ENCODE measurements around the gene CNTNAP5. TPM values are rescaled to one million over a fixed set of nuclear protein-coding genes. Genes with fewer than 3 reads are reported as not detected.

The CNTNAP5 gene
- total and polyA plus RNA-seq, 8 donors = 0.03 to 0.29 (median 0.10) TPM; not detected in 4

- ATAC-seq = no peak
- intact Hi-C loops (cut with DNase I) = no loop called here
- H3K4me3 ChIP-seq = no peak overlapping the region
- H3K4me1 ChIP-seq = no peaks in the 10 kb centered on the region
- no peak for DNase-seq
- no peaks in the 10 kb centered on the region for H3K9me3 ChIP-seq
- no peak overlapping the region for H3K27ac ChIP-seq
- no peaks in the 10 kb centered on the region for H3K27me3 ChIP-seq
- no peaks in the 10 kb centered on the region for H3K36me3 ChIP-seq
- TF ChIP-seq, protein P1, sequence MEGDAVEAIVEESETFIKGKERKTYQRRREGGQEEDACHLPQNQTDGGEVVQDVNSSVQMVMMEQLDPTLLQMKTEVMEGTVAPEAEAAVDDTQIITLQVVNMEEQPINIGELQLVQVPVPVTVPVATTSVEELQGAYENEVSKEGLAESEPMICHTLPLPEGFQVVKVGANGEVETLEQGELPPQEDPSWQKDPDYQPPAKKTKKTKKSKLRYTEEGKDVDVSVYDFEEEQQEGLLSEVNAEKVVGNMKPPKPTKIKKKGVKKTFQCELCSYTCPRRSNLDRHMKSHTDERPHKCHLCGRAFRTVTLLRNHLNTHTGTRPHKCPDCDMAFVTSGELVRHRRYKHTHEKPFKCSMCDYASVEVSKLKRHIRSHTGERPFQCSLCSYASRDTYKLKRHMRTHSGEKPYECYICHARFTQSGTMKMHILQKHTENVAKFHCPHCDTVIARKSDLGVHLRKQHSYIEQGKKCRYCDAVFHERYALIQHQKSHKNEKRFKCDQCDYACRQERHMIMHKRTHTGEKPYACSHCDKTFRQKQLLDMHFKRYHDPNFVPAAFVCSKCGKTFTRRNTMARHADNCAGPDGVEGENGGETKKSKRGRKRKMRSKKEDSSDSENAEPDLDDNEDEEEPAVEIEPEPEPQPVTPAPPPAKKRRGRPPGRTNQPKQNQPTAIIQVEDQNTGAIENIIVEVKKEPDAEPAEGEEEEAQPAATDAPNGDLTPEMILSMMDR (IDR thresholded peaks at IDR 0.05) = no peak
Measured at GRCh38 chr2:124001696-124002430, 23.2 kb upstream of the CNTNAP5 start.

DNA sequence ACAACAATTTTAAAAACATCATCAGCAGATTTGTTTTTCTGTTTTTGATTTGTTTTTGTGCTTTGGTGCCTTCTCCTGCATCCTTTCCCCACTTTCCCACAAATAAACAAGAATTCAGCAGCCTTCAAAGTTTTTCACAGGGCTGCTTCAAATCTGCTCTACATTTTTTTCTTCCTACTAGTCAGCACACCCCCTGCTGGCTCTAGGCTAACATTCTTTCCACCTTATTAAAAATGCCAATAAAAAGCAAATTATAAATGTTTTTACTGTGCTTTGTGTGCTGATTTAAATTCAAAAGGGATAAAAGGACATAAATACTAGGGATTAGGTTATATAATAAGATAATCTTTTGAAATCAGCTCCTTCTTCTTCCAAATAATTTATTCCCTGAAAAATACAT, 6.2 kb upstream of the CNTNAP5 start:
- no peaks in the 10 kb centered on the region for H3K9me3 ChIP-seq
- DNase-seq (no peak), ATAC-seq (no peak)
- H3K4me3 ChIP-seq = no peak overlapping the region
- H3K27me3 ChIP-seq = peaks cover under 1 to 15% of the 10 kb centered on the region in 2 donors
- H3K4me1 ChIP-seq = no peaks in the 10 kb centered on the region
- TF ChIP-seq, protein P1 (IDR thresholded peaks at IDR 0.05) = no peak
- intact Hi-C loops (cut with DNase I) = no loop called here
- H3K36me3 ChIP-seq = no peaks in the 10 kb centered on the region
- no peak overlapping the region for H3K27ac ChIP-seq

DNA sequence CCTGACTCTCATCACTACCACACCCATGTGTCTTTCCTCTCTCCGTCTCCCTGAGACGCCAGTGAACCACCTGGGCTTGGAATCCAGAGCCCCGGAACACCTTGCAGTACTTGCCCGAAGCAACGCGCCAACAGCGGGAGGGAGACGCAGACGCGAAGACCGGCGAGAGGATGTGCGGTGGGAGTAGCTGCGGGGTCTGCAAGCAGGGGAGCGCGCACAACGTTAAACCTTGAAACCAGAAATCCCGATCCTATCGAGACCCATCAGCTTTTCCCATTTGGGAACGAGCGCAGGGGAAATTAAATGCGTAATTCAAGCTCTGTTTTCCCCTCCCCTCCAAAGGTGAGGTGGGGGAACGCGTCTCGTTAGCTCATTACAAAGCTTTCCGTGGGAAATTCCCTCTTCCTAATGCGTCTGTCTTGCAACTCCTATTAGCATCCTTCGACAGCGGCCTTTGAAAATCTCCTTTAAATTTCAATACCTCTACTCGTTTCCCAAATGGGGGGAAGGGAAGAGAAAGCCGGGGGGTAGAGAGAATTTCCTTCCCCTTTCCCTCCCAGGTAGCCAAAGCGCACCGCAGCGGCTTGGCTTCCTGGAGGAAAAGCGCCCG, 421 bp upstream of the CNTNAP5 start:
- H3K27ac ChIP-seq = no peak overlapping the region
- intact Hi-C loops (cut with DNase I) = no loop called here
- H3K4me3 ChIP-seq = no peak overlapping the region
- no peaks in the 10 kb centered on the region for H3K9me3 ChIP-seq
- peaks cover 15 to 46% of the 10 kb centered on the region in 2 donors for H3K27me3 ChIP-seq
- peak in 1 of 4 donors; percentile 53 for DNase-seq
- no peaks in the 10 kb centered on the region for H3K4me1 ChIP-seq
- TF ChIP-seq, protein P1 (IDR thresholded peaks at IDR 0.05) = no peak
- no peaks in the 10 kb centered on the region for H3K36me3 ChIP-seq
- no peak for ATAC-seq

- intact Hi-C loops (cut with DNase I) = no loop called here
- TF ChIP-seq, protein P1 (IDR thresholded peaks at IDR 0.05) = no peak
- H3K27ac ChIP-seq = no peak overlapping the region
- ATAC-seq = no peak
- H3K9me3 ChIP-seq = no peaks in the 10 kb centered on the region
- no peaks in the 10 kb centered on the region for H3K36me3 ChIP-seq
- no peak overlapping the region for H3K4me3 ChIP-seq
- DNase-seq = no peak
- H3K4me1 ChIP-seq = no peaks in the 10 kb centered on the region
- peaks cover 15 to 46% of the 10 kb centered on the region in 2 donors for H3K27me3 ChIP-seq
Measured at GRCh38 chr2:124025891-124026434, 876 bp downstream of the CNTNAP5 start.

- intact Hi-C loops (cut with DNase I) = no loop called here
- H3K27ac ChIP-seq = no peak overlapping the region
Measured at GRCh38 chr2:124026503-124026902, 1.4 kb downstream of the CNTNAP5 start.

More at GRCh38 chr2:124026503-124026902, 1.4 kb downstream of the CNTNAP5 start:
- H3K9me3 ChIP-seq = no peaks in the 10 kb centered on the region
- H3K27me3 ChIP-seq = peaks cover 15 to 46% of the 10 kb centered on the region in 2 donors
- ATAC-seq (no peak), DNase-seq (no peak)
- TF ChIP-seq, protein P1 (IDR thresholded peaks at IDR 0.05) = no peak
- no peaks in the 10 kb centered on the region for H3K36me3 ChIP-seq
- no peak overlapping the region for H3K4me3 ChIP-seq
- no peaks in the 10 kb centered on the region for H3K4me1 ChIP-seq

Data from left lung (tissue), 10 donors.